Endometrial microvascular endothelial cells (primary cell): ENCODE measurements around the gene NLRP6. TPM values are rescaled to one million over a fixed set of nuclear protein-coding genes. Genes with fewer than 3 reads are reported as not detected.
"Not testable (repeated sequence)": the region's sequence is repeated elsewhere in the genome, so short reads cannot be mapped to it uniquely, and the experiment has no call there.

Source experiments
- in situ Hi-C: cut with HindIII; loops from 2 replicates; pipeline ENCODE4 v1.10.0; 2017; ENCODE audit warnings: low sequenced_read_pairs, low pct_unique_long_range_greater_than_20kb; ENCODE audit errors: inconsistent ontology term
- total RNA-seq: library from RNA; depleted of rRNA; stranded (reverse); fragments of >200 nt; gene quantifications from one replicate; pipeline ENCODE4 v1.2.3, GENCODE V29; 2015; ENCODE audit errors: inconsistent ontology term

The NLRP6 gene
- total RNA-seq, 1 donor from 2014 or later: not detected

DNA sequence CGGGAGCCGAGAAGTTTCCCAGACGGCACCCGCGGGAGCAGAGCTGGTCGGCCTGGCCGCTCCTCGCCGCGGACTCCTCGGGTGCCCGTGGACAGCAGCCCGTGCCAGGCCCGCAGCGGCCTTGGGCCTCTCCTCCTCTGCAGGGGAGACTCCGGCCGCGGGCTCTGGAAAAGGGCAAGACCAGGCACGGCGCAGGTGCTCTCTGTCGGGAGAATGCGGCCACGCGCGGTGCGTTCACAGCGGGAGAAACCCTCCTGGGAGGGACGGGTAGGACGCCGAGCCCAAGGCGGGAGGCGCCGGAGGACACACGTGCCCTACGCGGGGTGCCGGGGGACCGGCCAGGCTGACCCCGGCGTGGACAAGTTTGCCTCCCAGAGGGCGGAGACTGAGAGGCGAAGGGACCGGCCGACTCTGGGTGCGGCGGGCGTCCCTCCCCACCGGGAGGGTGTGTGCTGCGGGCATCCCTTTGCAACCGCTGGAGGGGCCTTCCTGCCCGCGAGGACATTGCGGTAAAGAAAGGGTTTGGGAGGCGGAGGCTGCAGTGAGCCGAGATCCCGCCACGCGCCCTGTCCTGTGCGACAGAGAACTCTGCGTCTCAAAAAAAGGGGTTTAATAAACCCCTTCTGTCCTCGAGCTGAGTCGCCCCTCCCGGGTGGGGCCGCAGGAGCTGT, 38.0 kb downstream of the NLRP6 start:
- in situ Hi-C loops: no loop called here

DNA sequence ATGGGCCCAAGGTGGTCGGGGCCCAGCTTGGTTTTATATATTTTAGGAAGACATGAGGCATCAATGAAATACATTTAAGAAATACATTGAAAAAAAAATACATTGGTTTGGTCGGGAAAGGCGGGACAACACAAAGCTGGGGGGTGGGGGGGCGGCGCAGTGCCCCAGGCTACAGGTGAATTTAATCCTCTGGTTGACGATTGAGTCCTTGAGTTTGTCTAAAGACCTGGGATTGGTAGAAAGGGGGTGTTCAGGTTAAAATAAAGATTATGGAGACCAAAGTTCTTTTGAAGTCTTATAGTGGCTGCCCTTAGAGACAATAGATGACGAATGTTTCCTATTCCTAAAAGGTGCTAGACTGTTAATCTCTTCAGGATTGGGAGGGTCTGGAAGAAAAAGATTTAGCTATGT, 38.7 kb downstream of the NLRP6 start:
- in situ Hi-C loops: no loop called here

DNA sequence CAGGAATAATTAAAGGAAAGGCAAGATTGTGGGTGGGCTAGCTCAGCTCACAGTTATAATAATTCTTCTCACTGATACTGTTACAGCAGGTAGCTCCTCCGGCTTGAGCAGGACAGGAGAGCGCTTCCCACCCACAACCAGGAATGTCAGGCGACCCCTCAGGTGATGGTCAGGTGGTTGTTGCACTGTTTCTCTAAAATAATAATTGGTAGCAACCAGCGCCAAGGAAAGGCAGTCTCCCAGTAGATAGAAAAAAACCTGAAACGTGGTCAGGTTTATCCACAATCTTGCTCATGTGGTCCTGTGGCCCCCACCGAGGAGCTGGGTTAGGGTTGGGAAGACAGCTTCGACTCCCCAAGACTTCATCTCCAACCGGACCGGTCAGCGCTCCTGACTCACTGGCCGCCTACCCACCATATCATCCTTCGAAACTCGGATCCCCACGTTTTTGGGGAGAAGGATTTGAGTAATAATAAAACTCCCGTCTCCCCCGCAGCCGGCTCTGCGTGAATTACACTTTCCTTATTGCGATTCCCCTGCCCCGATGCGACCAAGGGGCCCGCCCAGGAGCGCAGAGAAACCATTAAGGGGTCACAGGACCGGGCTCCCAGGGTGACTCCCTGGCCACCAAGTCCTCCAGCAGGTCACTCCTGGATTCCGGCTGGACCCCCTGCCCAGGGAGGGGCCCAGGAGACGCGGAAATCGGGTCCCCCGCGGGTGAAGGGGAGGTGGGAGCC, 39.6 kb downstream of the NLRP6 start:
- in situ Hi-C loops: not testable (repeated sequence)

DNA sequence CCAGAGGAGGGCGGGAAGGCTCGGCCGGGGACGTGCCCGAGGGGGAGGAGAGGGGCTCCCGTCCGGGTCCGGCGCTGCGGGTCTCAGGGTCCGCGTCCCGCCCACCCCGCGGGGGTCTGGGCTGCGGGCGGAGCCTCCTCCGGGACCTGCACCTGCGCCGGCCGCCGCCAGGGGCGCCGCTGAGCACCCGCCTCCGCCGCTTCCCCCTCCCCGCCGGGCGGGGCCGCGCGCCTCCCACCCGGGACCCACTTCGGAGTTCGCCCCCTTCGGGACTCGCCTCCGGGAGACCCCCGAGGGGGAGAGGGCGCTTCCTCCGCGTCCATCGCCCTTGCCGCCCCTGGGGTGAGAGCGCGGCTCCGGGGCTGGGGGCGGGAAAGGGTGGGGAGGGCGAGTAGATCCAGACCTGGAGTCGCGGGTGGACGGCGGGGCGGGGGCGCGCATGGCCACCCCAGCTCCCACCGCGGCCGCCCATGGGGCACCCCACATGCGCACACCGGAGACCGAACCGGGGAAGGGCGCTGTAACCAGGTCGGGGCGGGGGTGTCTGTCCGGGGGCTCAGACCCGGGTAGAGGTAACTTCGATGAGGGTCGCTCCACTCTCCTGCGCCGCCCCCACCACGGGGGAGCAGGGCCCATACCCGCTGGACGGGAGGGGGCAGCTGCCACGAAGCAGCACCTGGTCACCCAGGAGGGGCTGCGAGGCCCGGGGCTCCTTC, 40.4 kb downstream of the NLRP6 start:
- in situ Hi-C loops: not testable (repeated sequence)

DNA sequence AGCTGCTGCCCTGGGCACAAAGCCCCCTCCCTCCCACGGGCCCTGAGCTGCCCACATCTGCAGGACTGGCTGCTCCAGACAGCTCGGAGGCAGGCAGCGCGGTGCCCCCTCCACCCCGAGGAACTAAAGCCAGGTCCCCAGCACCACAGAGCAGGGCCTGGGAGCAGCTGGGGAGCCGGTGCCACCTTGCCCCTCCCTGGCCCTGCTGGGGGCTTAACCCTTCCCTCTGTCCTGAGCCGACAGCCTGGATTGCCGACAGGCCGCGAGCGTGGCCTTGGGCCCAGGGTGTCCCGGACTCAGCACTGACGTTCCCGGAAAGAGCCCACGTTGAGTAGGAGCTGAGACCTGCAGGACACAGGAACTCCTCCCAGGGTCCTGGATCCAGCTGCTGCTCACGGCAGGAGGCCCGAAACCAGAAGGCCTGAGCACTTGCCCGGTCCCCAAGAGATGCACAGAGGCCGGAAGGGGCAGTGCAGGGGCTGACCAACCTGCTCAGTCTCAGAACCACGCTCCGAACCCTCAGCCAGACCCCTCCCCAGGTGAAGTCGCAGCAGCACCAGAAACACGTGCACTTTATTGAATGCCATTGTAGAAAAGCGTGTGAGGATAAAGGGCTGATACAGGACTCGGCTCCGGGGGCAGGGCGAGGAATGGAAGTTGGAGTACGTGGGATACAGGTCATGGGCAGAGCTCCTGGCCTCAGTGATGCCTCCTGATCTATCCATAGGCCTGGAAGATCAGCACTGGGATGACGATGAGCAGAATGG, 41.1 kb downstream of the NLRP6 start:
- in situ Hi-C loops: not testable (repeated sequence)

DNA sequence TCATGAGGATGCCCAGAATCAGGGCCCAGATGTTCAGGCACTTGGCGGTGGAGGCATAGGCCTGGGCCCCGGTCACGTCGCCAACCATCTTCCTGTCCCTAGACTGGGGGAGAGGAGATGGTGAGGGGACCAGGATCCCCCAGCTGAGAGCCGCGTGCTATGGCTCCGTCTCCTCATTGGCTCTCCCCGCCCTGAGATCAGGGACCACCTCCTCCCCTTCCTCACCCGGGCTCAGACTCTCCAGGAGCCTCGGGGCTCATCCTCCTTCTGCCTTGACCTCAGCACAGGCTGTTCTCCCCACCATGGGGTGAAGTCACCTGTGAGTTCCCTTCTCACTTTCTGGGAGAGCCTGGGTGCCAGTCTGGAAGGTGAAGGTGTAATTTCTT, 41.7 kb downstream of the NLRP6 start:
- in situ Hi-C loops: not testable (repeated sequence)

DNA sequence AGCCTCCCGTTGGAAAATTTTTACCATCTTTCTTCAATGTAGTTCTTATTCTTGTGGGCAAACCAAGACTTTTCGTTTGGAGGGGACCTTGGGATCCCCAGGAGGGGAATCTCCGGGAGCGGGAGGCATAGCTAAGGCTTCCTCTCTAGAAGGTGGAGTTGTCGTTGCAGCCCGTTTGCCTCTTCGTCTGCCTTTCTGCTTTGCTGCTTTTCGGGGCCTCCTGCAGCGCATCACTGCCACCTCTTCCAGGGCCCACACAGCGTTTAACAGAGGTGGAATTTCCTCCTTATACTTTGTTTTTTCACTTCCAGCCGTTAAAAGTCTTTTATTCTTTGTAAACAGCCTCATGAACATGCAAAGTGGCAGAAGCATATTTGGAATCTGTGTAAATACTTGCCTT, 45.9 kb downstream of the NLRP6 start:
- in situ Hi-C loops: no loop called here

DNA sequence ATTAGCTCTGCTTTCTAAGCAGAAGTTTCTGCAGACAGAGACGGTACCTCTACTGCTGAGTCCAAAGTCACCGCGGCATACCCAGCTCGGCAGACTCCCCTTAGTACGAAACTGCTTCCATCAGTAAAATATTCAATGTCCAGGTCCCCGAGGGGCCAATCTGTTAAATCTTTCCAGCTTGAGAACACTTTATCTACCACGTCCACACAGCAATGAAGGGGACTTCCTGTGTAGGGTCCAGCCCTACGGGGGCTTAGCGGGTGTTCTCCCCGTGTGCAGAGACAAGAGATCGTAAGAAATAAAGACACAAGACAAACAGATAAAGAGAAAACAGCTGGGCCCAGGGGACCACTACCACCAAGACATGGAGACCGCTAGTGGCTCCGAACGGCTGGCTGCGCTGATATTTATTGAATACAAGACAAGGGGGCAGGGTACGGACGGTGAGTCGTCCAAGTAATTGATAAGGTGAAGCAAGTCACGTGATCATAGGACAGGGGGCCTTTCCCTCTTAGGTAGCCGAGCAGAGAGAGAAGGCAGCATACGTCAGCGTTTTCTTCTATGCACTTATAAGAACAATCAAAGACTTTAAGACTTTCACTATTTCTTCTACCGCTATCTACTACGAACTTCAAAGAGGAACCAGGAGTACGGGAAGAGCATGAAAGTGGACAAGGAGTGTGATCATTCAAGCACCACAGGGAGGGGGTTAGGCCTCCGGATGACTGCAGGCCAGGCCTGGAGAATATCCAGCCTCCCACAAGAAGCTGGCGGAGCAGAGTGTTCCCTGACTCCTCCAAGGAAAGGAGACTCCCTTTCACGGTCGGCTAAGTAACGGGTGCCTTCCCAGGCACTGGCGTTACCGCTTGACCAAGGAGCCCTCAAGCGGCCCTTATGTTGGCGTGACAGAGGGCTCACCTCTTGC, 46.6 kb downstream of the NLRP6 start:
- in situ Hi-C loops: not testable (repeated sequence)

DNA sequence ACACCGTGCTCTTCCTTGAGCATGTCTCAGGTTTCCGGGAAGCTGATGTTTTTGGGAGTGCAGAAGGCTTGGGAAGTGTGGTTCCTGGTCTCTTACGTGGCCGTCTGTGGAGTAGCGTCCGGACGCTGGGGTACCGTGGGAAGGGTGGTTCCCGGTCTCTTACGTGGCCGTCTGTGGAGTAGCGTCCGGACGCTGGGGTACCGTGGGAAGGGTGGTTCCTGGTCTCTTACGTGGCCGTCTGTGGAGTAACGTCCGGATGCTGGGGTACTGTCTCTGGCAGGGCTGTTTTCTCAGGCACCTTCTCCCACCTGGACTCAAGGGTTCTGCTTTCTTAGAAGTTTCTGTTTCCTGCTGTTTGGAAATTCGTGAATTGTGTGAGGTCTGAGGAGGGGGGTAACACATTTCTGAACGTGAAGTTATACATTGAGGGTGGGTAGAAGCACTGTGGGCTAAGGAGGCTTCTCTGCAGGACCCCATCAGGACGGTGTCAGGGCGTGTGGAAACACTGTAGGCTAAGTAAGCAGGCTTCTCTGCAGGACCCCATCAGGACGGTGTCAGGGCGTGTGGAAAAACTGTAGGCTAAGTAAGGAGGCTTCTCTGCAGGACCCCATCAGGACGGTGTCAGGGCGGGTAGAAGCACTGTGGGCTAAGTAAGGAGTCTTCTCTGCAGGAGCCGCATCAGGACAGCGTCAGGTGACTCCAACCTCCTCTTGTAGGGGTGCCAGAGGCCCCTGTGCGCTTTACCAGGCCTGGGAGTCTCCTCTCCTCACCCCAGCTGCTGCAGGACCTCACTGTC, 47.8 kb downstream of the NLRP6 start:
- in situ Hi-C loops: no loop called here

DNA sequence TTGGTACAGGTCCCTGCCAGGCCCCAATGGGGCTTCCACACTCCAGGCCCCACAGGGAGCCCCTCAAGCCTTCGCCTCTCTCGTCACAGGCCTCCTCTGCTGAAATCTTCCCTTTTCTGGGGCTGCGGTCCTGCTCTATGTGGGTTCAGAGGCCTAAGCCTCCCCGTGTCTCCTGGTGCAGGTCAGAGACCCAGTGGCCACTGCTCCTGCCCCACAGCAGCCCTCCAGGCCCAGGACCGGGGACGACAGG, 48.3 kb downstream of the NLRP6 start:
- in situ Hi-C loops: no loop called here

DNA sequence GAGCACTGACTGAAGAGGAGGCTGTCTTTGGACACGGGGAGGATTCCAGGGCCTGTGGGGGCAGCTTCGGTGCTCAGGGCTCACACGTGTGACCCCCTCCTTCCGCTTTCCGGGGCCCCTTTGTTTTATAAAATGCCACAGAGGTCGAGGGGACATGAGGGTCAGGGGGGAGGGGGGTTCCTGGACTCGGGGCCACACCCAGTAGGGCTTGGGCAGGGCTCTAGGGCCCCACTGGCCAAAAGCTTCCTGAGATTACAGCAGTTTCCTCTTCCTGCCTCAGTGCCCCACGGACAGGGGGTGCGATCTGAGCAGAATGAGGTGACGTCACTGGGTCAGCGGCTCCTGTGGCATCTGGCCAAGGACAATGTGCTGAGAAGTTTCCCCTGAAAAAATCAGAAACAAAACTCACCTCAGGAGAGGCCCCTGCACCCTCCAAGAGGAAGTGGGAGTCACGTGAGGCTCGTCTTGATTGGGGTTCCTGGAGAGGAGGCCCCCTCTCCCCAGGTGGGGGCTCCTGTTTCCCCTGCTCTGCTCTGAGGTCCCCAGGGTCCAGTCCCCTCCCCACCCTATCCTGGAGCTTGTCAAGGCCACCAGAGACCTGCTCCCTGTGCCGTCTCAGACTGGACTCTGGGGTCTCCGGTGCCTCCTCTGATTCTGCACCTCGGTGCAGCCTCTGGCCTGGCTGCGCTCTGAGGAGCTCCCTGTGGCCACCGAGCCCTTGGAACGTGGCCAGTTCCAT, 48.8 kb downstream of the NLRP6 start:
- in situ Hi-C loops: no loop called here

DNA sequence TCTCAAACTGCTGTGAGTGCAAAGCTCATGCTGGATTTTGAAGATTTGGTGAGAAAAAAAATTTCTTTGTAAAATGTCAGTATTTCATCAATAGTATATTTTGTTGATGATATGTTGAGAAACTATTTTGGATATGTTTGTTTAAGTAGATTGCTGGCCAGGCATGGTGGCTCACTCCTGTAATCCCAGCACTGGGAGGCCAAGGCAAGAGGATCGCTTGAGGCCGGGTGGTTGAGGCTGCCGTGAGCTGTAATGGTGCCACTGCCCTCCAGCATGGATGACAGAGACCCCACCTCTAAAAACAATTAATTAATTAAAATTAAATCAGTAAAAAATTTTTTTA, 49.3 kb downstream of the NLRP6 start:
- in situ Hi-C loops: no loop called here

DNA sequence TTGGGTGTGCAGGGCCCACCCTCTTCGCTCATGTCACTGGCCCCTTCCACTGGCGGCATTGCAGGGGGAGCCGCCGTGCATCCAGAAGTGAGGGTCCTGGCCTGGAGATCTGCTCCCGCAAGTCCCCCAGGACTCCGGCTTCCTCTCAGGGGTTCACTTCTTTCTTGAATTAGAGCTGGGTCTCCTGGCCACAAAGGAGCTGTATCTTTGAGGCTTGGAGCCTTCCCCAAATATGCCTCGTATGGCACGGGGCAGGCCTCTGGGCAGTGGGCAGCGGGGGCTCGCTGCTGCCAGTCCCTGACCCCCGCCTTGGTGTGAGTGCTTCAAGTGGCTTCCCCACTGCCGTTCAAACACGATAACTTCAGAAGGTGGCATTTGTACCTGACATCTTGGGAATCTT, 49.8 kb downstream of the NLRP6 start:
- in situ Hi-C loops: no loop called here

DNA sequence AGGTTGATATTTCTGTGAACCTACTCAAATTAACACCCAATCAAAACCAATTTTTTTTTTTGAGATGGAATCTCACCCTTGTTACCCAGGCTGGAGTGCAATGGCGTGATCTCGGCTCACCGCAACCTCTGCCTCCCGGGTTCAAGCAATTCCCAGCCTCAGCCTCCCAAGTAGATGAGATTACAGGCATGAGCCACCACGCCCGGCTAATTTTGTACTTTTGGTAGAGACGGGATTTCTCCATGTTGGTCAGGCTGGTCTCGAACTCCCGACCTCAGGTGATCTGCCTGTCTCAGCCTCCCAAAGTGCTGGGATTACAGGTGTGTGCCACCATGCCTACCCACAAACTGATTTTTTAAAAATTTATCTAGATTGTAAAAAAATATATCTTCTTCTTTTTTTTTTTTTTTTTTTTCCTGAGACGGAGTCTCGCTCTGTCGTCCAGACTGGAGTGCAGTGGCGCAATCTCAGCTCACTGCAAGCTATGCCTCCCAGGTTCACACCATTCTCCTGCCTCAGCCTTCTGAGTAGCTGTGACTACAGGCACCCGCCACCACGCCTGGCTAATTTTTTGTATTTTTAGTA, 50.4 kb downstream of the NLRP6 start:
- in situ Hi-C loops: not testable (repeated sequence)

DNA sequence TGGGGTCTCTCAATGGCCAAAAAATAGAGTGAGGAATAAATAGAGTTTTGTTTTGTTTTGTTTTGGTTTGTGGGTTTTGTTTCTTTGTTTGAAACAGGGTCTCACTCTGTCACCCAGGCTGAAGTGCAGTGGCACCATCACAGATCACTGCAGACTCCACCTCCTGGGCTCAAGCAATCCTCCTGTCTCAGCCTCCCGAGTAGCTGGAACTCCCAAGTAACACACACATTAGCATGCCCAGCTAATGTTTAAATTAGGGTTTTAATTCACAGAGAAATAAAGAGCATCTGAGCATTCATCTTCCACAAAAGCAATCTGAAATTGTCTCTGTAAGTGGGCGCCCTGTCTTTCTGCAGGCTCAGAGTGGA, 51.7 kb downstream of the NLRP6 start:
- in situ Hi-C loops: no loop called here

DNA sequence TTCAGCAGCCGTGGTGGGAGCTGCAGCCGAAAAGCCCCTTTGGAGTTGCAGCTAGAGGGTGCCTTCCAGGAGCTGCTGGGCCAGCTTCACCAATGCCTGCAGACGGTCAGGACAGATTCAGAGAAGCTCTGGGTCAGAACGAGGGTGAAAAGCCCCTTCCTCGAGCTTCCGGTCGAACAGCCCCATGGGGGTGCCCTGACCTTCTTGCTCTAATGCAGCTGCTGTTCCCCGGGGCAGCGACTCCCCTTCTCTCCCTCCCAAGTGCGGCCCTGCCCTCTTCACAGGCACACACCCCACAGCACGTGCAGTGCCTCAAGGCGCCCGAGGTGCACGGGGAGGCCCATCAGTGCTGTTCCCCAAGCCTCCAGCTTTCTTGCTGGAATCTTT, 52.1 kb downstream of the NLRP6 start:
- in situ Hi-C loops: no loop called here

DNA sequence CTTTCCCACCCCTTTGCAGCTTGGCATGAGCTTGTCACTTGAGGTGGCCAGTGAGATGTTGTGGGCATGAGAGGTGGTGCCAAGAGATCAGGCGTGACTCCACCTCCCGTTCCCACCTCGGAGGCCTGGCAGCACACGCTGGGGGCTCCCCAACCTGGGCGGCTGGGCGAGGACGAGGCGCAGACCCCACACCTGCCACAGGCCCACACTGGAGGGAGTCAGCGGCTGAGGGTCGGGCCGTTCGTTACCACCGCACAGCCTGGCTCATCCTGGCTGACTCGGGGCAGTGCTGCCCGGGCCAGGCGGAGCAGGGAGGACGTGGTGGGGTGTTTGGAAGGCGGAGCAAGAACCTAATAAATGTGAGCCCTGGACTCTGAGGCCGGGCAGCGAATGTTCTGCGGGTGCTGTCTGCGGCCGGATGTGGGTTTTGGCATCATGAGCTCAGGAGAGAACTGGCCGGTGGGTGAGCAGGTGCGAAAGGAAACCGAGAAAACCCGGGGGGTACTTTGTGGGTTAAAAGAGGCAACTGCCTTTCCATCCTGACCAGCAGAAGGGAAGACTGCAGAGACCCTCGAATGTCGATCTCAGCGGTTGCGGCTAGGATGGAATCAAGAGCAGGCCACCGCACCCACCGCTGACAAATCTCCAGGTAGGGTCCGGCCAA, 52.6 kb downstream of the NLRP6 start:
- in situ Hi-C loops: no loop called here
